Nephron (organoid): ENCODE results near the gene GADD45B.
"Not testable (repeated sequence)": the region's sequence is repeated elsewhere in the genome, so short reads cannot be mapped to it uniquely, and the experiment has no call there.

Experiments
- H3K27ac Mint-ChIP-seq, 3 experiments: 2 replicates each; pipeline ENCODE4 v1.8.0; 2020; ENCODE audit warnings: mixed read lengths in 3 of 3, mild to moderate bottlenecking in 2 of 3, moderate library complexity in 1 of 3
- H3K27me3 Mint-ChIP-seq: 2 replicates; pipeline ENCODE4 v1.8.0; 2021; ENCODE audit warnings: low read depth, mild to moderate bottlenecking, moderate library complexity, mixed read lengths
- H3K36me3 Mint-ChIP-seq: 2 replicates; pipeline ENCODE4 v1.8.0; 2020; ENCODE audit warnings: low read depth, mixed read lengths
- H3K4me1 Mint-ChIP-seq: 2 replicates; pipeline ENCODE4 v1.8.0; 2020; ENCODE audit warnings: mixed read lengths
- H3K4me3 Mint-ChIP-seq, 3 experiments: 2 replicates each; pipeline ENCODE4 v1.8.0; 2020; ENCODE audit warnings: mild to moderate bottlenecking in 3 of 3, mixed read lengths in 3 of 3, moderate library complexity in 2 of 3
- H3K9me3 Mint-ChIP-seq: 2 replicates; pipeline ENCODE4 v1.8.0; 2020; ENCODE audit warnings: mixed read lengths
- CTCF ChIP-seq, 3 experiments: fragments of 200-600 bp; sonication (generic); IDR thresholded peaks; one replicate each; pipeline ENCODE4 v1.5.0; 2021; ENCODE audit warnings: antibody characterized with exemption in 3 of 3; ENCODE audit not compliant: unreplicated experiment in 3 of 3

GADD45B gene

GRCh38 chr19:2461751-2462634 is 13.9 kb upstream of the GADD45B start:
- TF ChIP-seq CTCF (IDR thresholded peaks at IDR 0.05; ENCODE audit: unreplicated experiment in 3 of 3): no peak
- Mint-ChIP-seq H3K4me1 (peaks cover 12% of the 10 kb centered on the region), H3K36me3 (no peaks in the 10 kb centered on the region), H3K9me3 (no peaks in the 10 kb centered on the region), H3K27ac (peak overlapping the region; percentile 35 to 77 (median 37)), H3K27me3 (no peaks in the 10 kb centered on the region), H3K4me3 (peak overlapping the region; percentile 79 to 88 (median 85))

DNA sequence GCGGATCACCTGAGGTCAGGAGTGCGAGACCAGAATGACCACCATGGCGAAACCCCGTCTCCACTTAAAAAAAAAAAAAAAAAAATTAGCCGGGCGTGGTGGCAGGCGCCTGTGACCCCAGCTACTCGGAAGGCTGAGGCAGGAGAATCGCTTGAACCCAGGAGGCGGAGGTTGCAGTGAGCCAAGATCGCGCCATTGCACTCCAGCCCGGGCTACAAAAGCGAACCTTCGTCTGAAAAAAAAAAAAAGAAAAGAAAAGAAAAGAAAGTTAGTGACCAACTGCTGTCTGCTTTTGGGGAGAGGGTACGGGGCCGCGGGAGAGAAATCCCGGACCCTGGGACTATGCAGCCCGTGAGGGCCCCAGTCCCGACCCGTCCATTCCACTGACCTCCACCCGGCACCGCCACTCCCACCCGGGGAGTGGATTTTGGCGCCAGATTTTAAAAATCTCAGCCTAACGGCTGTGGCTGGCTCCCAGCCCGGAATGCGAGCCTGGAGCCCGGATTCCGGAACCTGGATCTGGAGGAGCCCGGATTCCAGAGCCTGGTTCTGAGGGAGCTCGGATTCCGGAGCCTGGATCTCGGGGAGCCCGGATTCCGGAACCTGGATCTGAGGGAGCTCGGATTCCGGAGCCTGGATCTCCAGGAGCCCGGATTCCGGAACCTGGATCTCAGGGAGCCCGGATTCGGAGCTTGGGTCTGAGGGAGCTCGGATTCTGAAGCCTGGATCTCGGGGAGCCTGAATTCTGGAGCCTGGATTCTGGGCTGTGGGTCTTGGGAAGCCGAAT is 13.1 kb upstream of the GADD45B start:
- peak overlapping the region; percentile 18 to 59 (median 37) for H3K27ac Mint-ChIP-seq
- no peak for TF ChIP-seq CTCF (IDR thresholded peaks at IDR 0.05; ENCODE audit: unreplicated experiment in 3 of 3)
- peak overlapping the region; percentile 71 to 81 (median 74) for H3K4me3 Mint-ChIP-seq
- peaks cover 6% of the 10 kb centered on the region for H3K4me1 Mint-ChIP-seq
- no peaks in the 10 kb centered on the region for H3K27me3 Mint-ChIP-seq
- H3K9me3 Mint-ChIP-seq: no peaks in the 10 kb centered on the region
- no peaks in the 10 kb centered on the region for H3K36me3 Mint-ChIP-seq

- not testable (repeated sequence) for H3K9me3 Mint-ChIP-seq, H3K36me3 Mint-ChIP-seq, H3K4me1 Mint-ChIP-seq, H3K27me3 Mint-ChIP-seq
- H3K27ac Mint-ChIP-seq: peak overlapping the region in 1 of 3 experiments; percentile 18
- H3K4me3 Mint-ChIP-seq: peak overlapping the region in 2 of 3 experiments; percentile 13 to 48
Measured at GRCh38 chr19:2463694-2464093, 12.2 kb upstream of the GADD45B start.

- Mint-ChIP-seq H3K27ac (peak overlapping the region in 1 of 3 experiments; percentile 63), H3K4me1 (peaks cover 7% of the 10 kb centered on the region), H3K27me3 (peaks cover 2% of the 10 kb centered on the region), H3K4me3 (peak overlapping the region in 2 of 3 experiments; percentile 9 to 47), H3K9me3 (no peaks in the 10 kb centered on the region), H3K36me3 (no peaks in the 10 kb centered on the region)
- no peak for TF ChIP-seq CTCF (IDR thresholded peaks at IDR 0.05; ENCODE audit: unreplicated experiment in 3 of 3)
Measured at GRCh38 chr19:2464389-2464788, 11.5 kb upstream of the GADD45B start.

DNA sequence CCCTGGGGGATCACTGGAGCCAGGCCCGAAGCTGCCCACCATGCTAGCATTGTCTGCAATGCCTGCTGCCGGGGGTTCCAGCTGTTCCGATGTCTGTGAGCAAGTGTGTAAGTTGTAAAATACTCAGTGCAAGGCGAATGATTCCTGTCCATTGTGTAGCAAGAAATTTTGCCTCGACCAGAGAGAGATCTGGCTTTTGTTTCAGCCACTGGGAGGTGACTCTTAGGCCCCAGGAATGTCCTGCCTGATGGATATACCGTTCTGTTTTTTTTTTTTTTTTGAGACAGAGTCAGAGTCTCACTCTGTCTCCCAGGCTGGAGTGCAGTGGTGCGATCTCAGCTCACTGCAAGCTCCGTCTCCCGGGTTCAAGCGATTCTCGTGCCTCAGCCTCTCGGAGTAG is 7.3 kb upstream of the GADD45B start:
- Mint-ChIP-seq H3K4me3 (no peak overlapping the region), H3K27ac (no peak overlapping the region), H3K36me3 (no peaks in the 10 kb centered on the region), H3K9me3 (no peaks in the 10 kb centered on the region), H3K4me1 (peaks cover 4% of the 10 kb centered on the region), H3K27me3 (peaks cover 6% of the 10 kb centered on the region)
- TF ChIP-seq CTCF (IDR thresholded peaks at IDR 0.05; ENCODE audit: unreplicated experiment in 3 of 3): no peak
